Measurements from ENCODE around the gene PHC3.

PHC3 gene

GRCh38 chr3:170154084-170154483 lies 27.4 kb downstream of the PHC3 start:
- peaks cover 16% of the 10 kb centered on the region for H3K4me1 ChIP-seq (ENCODE audit: control insufficient read depth, insufficient read depth, low read length)
- peaks cover 33% of the 10 kb centered on the region for H3K36me3 ChIP-seq (ENCODE audit: control insufficient read depth, insufficient read depth, low read length, severe bottlenecking)
- H3K9me3 ChIP-seq (ENCODE audit: control insufficient read depth, low read length) = no peaks in the 10 kb centered on the region
- H3K9ac ChIP-seq (ENCODE audit: low read length) = no peak overlapping the region
- H3K4me3 ChIP-seq (ENCODE audit: low read length) = no peak overlapping the region
- peak; percentile 67 for DNase-seq (ENCODE audit: low read depth)
- no peaks in the 10 kb centered on the region for H3K27me3 ChIP-seq (replicated peaks; ENCODE audit: control insufficient read depth, insufficient read depth, low read length)

DNA sequence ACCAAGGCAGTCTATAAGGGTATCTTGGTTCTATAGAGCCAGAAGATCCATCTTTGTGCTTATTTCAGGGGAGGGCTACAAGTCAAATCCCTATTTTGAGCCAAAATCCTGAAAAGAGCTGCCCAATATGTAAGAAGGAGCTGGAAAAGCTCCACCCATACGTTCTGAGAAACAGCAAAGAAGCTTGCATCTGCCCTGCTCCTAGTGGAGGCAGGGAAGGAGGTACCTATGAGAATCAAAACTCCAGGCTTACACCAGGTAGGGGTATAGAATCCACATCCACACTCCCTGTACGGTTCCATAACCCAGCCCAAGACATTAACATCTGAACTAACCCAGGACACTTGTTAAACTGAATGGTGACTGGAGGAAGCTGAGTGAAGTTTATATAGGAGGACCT lies 30.0 kb downstream of the PHC3 start:
- H3K27me3 ChIP-seq (replicated peaks; ENCODE audit: control insufficient read depth, insufficient read depth, low read length) = no peaks in the 10 kb centered on the region
- DNase-seq (ENCODE audit: low read depth) = no peak
- no peak overlapping the region for H3K9ac ChIP-seq (ENCODE audit: low read length)
- peaks cover 37% of the 10 kb centered on the region for H3K36me3 ChIP-seq (ENCODE audit: control insufficient read depth, insufficient read depth, low read length, severe bottlenecking)
- H3K4me1 ChIP-seq (ENCODE audit: control insufficient read depth, insufficient read depth, low read length) = peaks cover 16% of the 10 kb centered on the region
- H3K9me3 ChIP-seq (ENCODE audit: control insufficient read depth, low read length) = no peaks in the 10 kb centered on the region
- no peak overlapping the region for H3K4me3 ChIP-seq (ENCODE audit: low read length)

GRCh38 chr3:170149016-170149415 lies 32.5 kb downstream of the PHC3 start:
- H3K4me1 ChIP-seq (ENCODE audit: control insufficient read depth, insufficient read depth, low read length) = peaks cover 4% of the 10 kb centered on the region
- no peak overlapping the region for H3K9ac ChIP-seq (ENCODE audit: low read length)
- peaks cover 47% of the 10 kb centered on the region for H3K36me3 ChIP-seq (ENCODE audit: control insufficient read depth, insufficient read depth, low read length, severe bottlenecking)
- DNase-seq (ENCODE audit: low read depth) = no peak
- H3K9me3 ChIP-seq (ENCODE audit: control insufficient read depth, low read length) = no peaks in the 10 kb centered on the region
- no peak overlapping the region for H3K4me3 ChIP-seq (ENCODE audit: low read length)
- H3K27me3 ChIP-seq (replicated peaks; ENCODE audit: control insufficient read depth, insufficient read depth, low read length) = no peaks in the 10 kb centered on the region

- H3K9ac ChIP-seq (ENCODE audit: low read length) = no peak overlapping the region
- H3K9me3 ChIP-seq (ENCODE audit: control insufficient read depth, low read length) = no peaks in the 10 kb centered on the region
- no peaks in the 10 kb centered on the region for H3K27me3 ChIP-seq (replicated peaks; ENCODE audit: control insufficient read depth, insufficient read depth, low read length)
- no peak overlapping the region for H3K4me3 ChIP-seq (ENCODE audit: low read length)
- H3K36me3 ChIP-seq (ENCODE audit: control insufficient read depth, insufficient read depth, low read length, severe bottlenecking) = peaks cover 67% of the 10 kb centered on the region
- H3K4me1 ChIP-seq (ENCODE audit: control insufficient read depth, insufficient read depth, low read length) = peaks cover 10% of the 10 kb centered on the region
- DNase-seq (ENCODE audit: low read depth) = no peak
These were observed 36.3 kb downstream of the PHC3 start for GRCh38 chr3:170145278-170145677.

- Histone ChIP-seq H3K36me3 (ENCODE audit: control insufficient read depth, insufficient read depth, low read length, severe bottlenecking) (peaks cover 61% of the 10 kb centered on the region), H3K27me3 (replicated peaks; ENCODE audit: control insufficient read depth, insufficient read depth, low read length) (no peaks in the 10 kb centered on the region), H3K4me3 (ENCODE audit: low read length) (no peak overlapping the region), H3K4me1 (ENCODE audit: control insufficient read depth, insufficient read depth, low read length) (peaks cover 18% of the 10 kb centered on the region), H3K9ac (ENCODE audit: low read length) (no peak overlapping the region), H3K9me3 (ENCODE audit: control insufficient read depth, low read length) (no peaks in the 10 kb centered on the region)
- DNase-seq (ENCODE audit: low read depth) = no peak
These were observed 37.1 kb downstream of the PHC3 start for GRCh38 chr3:170144437-170144843.

GRCh38 chr3:170142373-170142772 lies 39.2 kb downstream of the PHC3 start:
- H3K9ac ChIP-seq (ENCODE audit: low read length) = no peak overlapping the region
- no peak for DNase-seq (ENCODE audit: low read depth)
- peaks cover 45% of the 10 kb centered on the region for H3K36me3 ChIP-seq (ENCODE audit: control insufficient read depth, insufficient read depth, low read length, severe bottlenecking)
- peaks cover 36% of the 10 kb centered on the region for H3K4me1 ChIP-seq (ENCODE audit: control insufficient read depth, insufficient read depth, low read length)
- H3K9me3 ChIP-seq (ENCODE audit: control insufficient read depth, low read length) = no peaks in the 10 kb centered on the region
- no peak overlapping the region for H3K4me3 ChIP-seq (ENCODE audit: low read length)
- no peaks in the 10 kb centered on the region for H3K27me3 ChIP-seq (replicated peaks; ENCODE audit: control insufficient read depth, insufficient read depth, low read length)

GRCh38 chr3:170137986-170138385 lies 43.5 kb downstream of the PHC3 start:
- Histone ChIP-seq H3K36me3 (ENCODE audit: control insufficient read depth, insufficient read depth, low read length, severe bottlenecking) (peaks cover 52% of the 10 kb centered on the region), H3K4me3 (ENCODE audit: low read length) (no peak overlapping the region), H3K4me1 (ENCODE audit: control insufficient read depth, insufficient read depth, low read length) (peaks cover 36% of the 10 kb centered on the region), H3K27me3 (replicated peaks; ENCODE audit: control insufficient read depth, insufficient read depth, low read length) (no peaks in the 10 kb centered on the region), H3K9ac (ENCODE audit: low read length) (no peak overlapping the region), H3K9me3 (ENCODE audit: control insufficient read depth, low read length) (no peaks in the 10 kb centered on the region)
- peak; percentile 67 for DNase-seq (ENCODE audit: low read depth)

- H3K4me3 ChIP-seq (ENCODE audit: low read length) = peak overlapping the region; percentile 18
- no peak for DNase-seq (ENCODE audit: low read depth)
- H3K9ac ChIP-seq (ENCODE audit: low read length) = no peak overlapping the region
- H3K9me3 ChIP-seq (ENCODE audit: control insufficient read depth, low read length) = peaks cover 5% of the 10 kb centered on the region
- peaks cover 78% of the 10 kb centered on the region for H3K36me3 ChIP-seq (ENCODE audit: control insufficient read depth, insufficient read depth, low read length, severe bottlenecking)
- H3K4me1 ChIP-seq (ENCODE audit: control insufficient read depth, insufficient read depth, low read length) = peaks cover 12% of the 10 kb centered on the region
- no peaks in the 10 kb centered on the region for H3K27me3 ChIP-seq (replicated peaks; ENCODE audit: control insufficient read depth, insufficient read depth, low read length)
These were observed 49.2 kb downstream of the PHC3 start for GRCh38 chr3:170132335-170132734.

GRCh38 chr3:170130532-170130931 lies 51.0 kb downstream of the PHC3 start:
- H3K27me3 ChIP-seq (replicated peaks; ENCODE audit: control insufficient read depth, insufficient read depth, low read length) = no peaks in the 10 kb centered on the region
- H3K36me3 ChIP-seq (ENCODE audit: control insufficient read depth, insufficient read depth, low read length, severe bottlenecking) = peaks cover 67% of the 10 kb centered on the region
- H3K4me3 ChIP-seq (ENCODE audit: low read length) = no peak overlapping the region
- peaks cover 5% of the 10 kb centered on the region for H3K9me3 ChIP-seq (ENCODE audit: control insufficient read depth, low read length)
- H3K4me1 ChIP-seq (ENCODE audit: control insufficient read depth, insufficient read depth, low read length) = peaks cover 12% of the 10 kb centered on the region
- DNase-seq (ENCODE audit: low read depth) = peak; percentile 47
- H3K9ac ChIP-seq (ENCODE audit: low read length) = peak overlapping the region; percentile 25

- Histone ChIP-seq H3K4me1 (ENCODE audit: control insufficient read depth, insufficient read depth, low read length) (peaks cover 12% of the 10 kb centered on the region), H3K9ac (ENCODE audit: low read length) (no peak overlapping the region), H3K9me3 (ENCODE audit: control insufficient read depth, low read length) (peaks cover 5% of the 10 kb centered on the region), H3K36me3 (ENCODE audit: control insufficient read depth, insufficient read depth, low read length, severe bottlenecking) (peaks cover 60% of the 10 kb centered on the region), H3K27me3 (replicated peaks; ENCODE audit: control insufficient read depth, insufficient read depth, low read length) (no peaks in the 10 kb centered on the region), H3K4me3 (ENCODE audit: low read length) (no peak overlapping the region)
- DNase-seq (ENCODE audit: low read depth) = no peak
These were observed 52.5 kb downstream of the PHC3 start for GRCh38 chr3:170128977-170129431.

DNA sequence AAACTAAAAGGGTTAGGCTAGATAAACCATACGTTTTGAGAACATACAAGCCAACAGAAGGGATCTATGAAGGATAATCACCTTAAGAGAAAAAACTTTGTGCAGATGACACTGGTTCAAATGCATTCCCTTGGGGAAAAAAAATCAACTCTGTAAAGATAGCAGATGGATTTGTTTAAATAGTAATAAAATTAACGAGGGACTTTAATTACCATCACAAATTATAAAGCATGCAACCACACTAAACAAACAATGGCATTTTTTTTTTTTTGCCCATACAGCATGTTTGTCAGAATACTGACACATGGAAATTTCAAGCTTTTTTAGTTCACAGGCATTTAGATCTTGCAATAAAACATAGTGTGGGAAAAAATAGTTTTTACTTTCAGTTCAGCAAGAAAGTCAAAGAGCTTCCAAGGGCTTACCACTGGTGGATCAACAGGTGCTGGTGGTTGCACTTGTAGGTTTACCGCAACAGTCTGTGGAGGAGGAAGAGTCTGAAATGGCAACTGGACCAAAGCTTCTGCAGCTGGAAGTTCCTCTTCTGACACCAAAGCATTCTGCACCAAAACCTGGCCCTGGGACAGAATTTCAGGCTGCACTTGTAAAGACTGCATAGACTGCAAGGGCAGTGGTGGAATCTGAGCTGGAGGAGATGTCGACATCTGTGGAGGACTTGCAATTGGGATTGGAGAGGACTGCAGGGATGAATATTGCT lies 53.1 kb downstream of the PHC3 start:
- H3K4me1 ChIP-seq (ENCODE audit: control insufficient read depth, insufficient read depth, low read length) = peaks cover 12% of the 10 kb centered on the region
- no peak overlapping the region for H3K4me3 ChIP-seq (ENCODE audit: low read length)
- no peak overlapping the region for H3K9ac ChIP-seq (ENCODE audit: low read length)
- peaks cover 54% of the 10 kb centered on the region for H3K36me3 ChIP-seq (ENCODE audit: control insufficient read depth, insufficient read depth, low read length, severe bottlenecking)
- peaks cover 5% of the 10 kb centered on the region for H3K9me3 ChIP-seq (ENCODE audit: control insufficient read depth, low read length)
- no peaks in the 10 kb centered on the region for H3K27me3 ChIP-seq (replicated peaks; ENCODE audit: control insufficient read depth, insufficient read depth, low read length)
- DNase-seq (ENCODE audit: low read depth) = no peak

GRCh38 chr3:170117134-170117533 lies 64.4 kb downstream of the PHC3 start:
- no peak overlapping the region for H3K4me3 ChIP-seq (ENCODE audit: low read length)
- H3K4me1 ChIP-seq (ENCODE audit: control insufficient read depth, insufficient read depth, low read length) = no peaks in the 10 kb centered on the region
- no peaks in the 10 kb centered on the region for H3K27me3 ChIP-seq (replicated peaks; ENCODE audit: control insufficient read depth, insufficient read depth, low read length)
- no peak overlapping the region for H3K9ac ChIP-seq (ENCODE audit: low read length)
- DNase-seq (ENCODE audit: low read depth) = no peak
- no peaks in the 10 kb centered on the region for H3K9me3 ChIP-seq (ENCODE audit: control insufficient read depth, low read length)
- peaks cover 96% of the 10 kb centered on the region for H3K36me3 ChIP-seq (ENCODE audit: control insufficient read depth, insufficient read depth, low read length, severe bottlenecking)
